Duodenal mucosa (tissue), 2 donors: ENCODE results near the gene TMEM151B.

Experiments
- H3K27ac ChIP-seq: one replicate; pipeline ENCODE4 v1.7.0; 2013; ENCODE audit warnings: low read depth, low read length
- H3K27me3 ChIP-seq, 2 donors: one replicate each; pipeline ENCODE4 v1.7.0; 2013; ENCODE audit warnings: low read length in 2 of 2, control low read depth in 1 of 2; ENCODE audit not compliant: insufficient read depth in 2 of 2, control insufficient read depth in 1 of 2
- H3K36me3 ChIP-seq, 2 donors: one replicate each; pipeline ENCODE4 v1.7.0; 2013; ENCODE audit warnings: low read length in 2 of 2, control low read depth in 1 of 2; ENCODE audit not compliant: insufficient read depth in 2 of 2, control insufficient read depth in 1 of 2
- H3K4me1 ChIP-seq, 2 donors: one replicate each; pipeline ENCODE4 v1.7.0; 2013; ENCODE audit warnings: low read length in 2 of 2, control low read depth in 1 of 2; ENCODE audit not compliant: insufficient read depth in 2 of 2, control insufficient read depth in 1 of 2
- H3K4me3 ChIP-seq, 2 donors: one replicate each; pipeline ENCODE4 v1.7.0; 2013; ENCODE audit warnings: low read length in 2 of 2, low read depth in 1 of 2
- H3K9ac ChIP-seq, 2 donors: one replicate each; pipeline ENCODE4 v1.7.0; 2013; ENCODE audit warnings: low read length in 2 of 2, low read depth in 1 of 2
- H3K9me3 ChIP-seq, 2 donors: one replicate each; pipeline ENCODE4 v1.7.0; 2013; ENCODE audit warnings: low read length in 2 of 2, control low read depth in 1 of 2; ENCODE audit not compliant: control insufficient read depth in 1 of 2

Gene TMEM151B

GRCh38 chr6:44243345-44243744 is 26.9 kb upstream of the TMEM151B start:
- H3K9ac ChIP-seq: no peak overlapping the region
- no peaks in the 10 kb centered on the region for H3K9me3 ChIP-seq
- H3K27me3 ChIP-seq: no peaks in the 10 kb centered on the region
- H3K27ac ChIP-seq: no peak overlapping the region
- no peaks in the 10 kb centered on the region for H3K36me3 ChIP-seq
- no peak overlapping the region for H3K4me3 ChIP-seq
- peaks cover 6 to 9% of the 10 kb centered on the region in 2 donors for H3K4me1 ChIP-seq

- H3K4me3 ChIP-seq: peak overlapping the region; percentile 94 to 99
- H3K4me1 ChIP-seq: peaks cover 14 to 21% of the 10 kb centered on the region in 2 donors
- peak overlapping the region; percentile 98 for H3K27ac ChIP-seq
- peak overlapping the region; percentile 83 to 97 for H3K9ac ChIP-seq
- H3K27me3 ChIP-seq: no peaks in the 10 kb centered on the region
- H3K36me3 ChIP-seq: peaks cover 14 to 19% of the 10 kb centered on the region in 2 donors
- H3K9me3 ChIP-seq: no peaks in the 10 kb centered on the region
Observed at GRCh38 chr6:44245391-44245911, 24.8 kb upstream of the TMEM151B start.

- Histone ChIP-seq H3K27ac (peak overlapping the region; percentile 98), H3K4me3 (peak overlapping the region; percentile 94 to 99), H3K9me3 (no peaks in the 10 kb centered on the region), H3K36me3 (peaks cover 19 to 26% of the 10 kb centered on the region in 2 donors), H3K27me3 (no peaks in the 10 kb centered on the region), H3K4me1 (peaks cover 14 to 21% of the 10 kb centered on the region in 2 donors), H3K9ac (peak overlapping the region; percentile 83 to 97)
Observed at GRCh38 chr6:44245912-44246662, 24.2 kb upstream of the TMEM151B start.

GRCh38 chr6:44246663-44247337 is 23.4 kb upstream of the TMEM151B start, which contains the start of gene HSP90AB1:
Gene HSP90AB1, plus strand, starts transcription at chr6:44247101. Its CDS starts 1,529 bp downstream, at chr6:44248630.
- H3K4me1 ChIP-seq: peaks cover 14 to 21% of the 10 kb centered on the region in 2 donors

GRCh38 chr6:44247338-44248302 is 22.6 kb upstream of the TMEM151B start:
- Histone ChIP-seq H3K36me3 (peaks cover 32 to 40% of the 10 kb centered on the region in 2 donors), H3K4me1 (peaks cover 14 to 21% of the 10 kb centered on the region in 2 donors), H3K27ac (peak overlapping the region; percentile 98), H3K27me3 (no peaks in the 10 kb centered on the region), H3K4me3 (peak overlapping the region; percentile 94 to 99), H3K9ac (peak overlapping the region; percentile 83 to 97), H3K9me3 (no peaks in the 10 kb centered on the region)

More at GRCh38 chr6:44246663-44247337, 23.4 kb upstream of the TMEM151B start, which contains the start of gene HSP90AB1:
- peak within 1 kb of the TSS; percentile 98 for H3K27ac ChIP-seq
- peak within 1 kb of the TSS; percentile 94 to 99 for H3K4me3 ChIP-seq
- H3K9ac ChIP-seq: peak within 1 kb of the TSS; percentile 83 to 97
- peaks cover 26 to 33% of the 10 kb centered on the region in 2 donors for H3K36me3 ChIP-seq
- H3K9me3 ChIP-seq: no peaks in the 10 kb centered on the region
- no peaks in the 10 kb centered on the region for H3K27me3 ChIP-seq

GRCh38 chr6:44248579-44248978 is 21.7 kb upstream of the TMEM151B start:
- Histone ChIP-seq H3K9me3 (no peaks in the 10 kb centered on the region), H3K4me1 (peaks cover 14 to 21% of the 10 kb centered on the region in 2 donors), H3K9ac (peak overlapping the region; percentile 83 to 97), H3K27me3 (no peaks in the 10 kb centered on the region), H3K4me3 (peak overlapping the region; percentile 94 to 99), H3K36me3 (peaks cover 39 to 50% of the 10 kb centered on the region in 2 donors), H3K27ac (no peak overlapping the region)

- H3K27ac ChIP-seq: no peak overlapping the region
- peak overlapping the region; percentile 7 to 99 for H3K4me3 ChIP-seq
- H3K4me1 ChIP-seq: peaks cover 14 to 21% of the 10 kb centered on the region in 2 donors
- H3K36me3 ChIP-seq: peaks cover 42 to 56% of the 10 kb centered on the region in 2 donors
- peak overlapping the region; percentile 1 to 97 for H3K9ac ChIP-seq
- no peaks in the 10 kb centered on the region for H3K9me3 ChIP-seq
- no peaks in the 10 kb centered on the region for H3K27me3 ChIP-seq
Observed at GRCh38 chr6:44249082-44249748, 21.0 kb upstream of the TMEM151B start.

GRCh38 chr6:44250067-44250717 is 20.1 kb upstream of the TMEM151B start:
- Histone ChIP-seq H3K4me1 (peaks cover 14 to 21% of the 10 kb centered on the region in 2 donors), H3K36me3 (peaks cover 44 to 66% of the 10 kb centered on the region in 2 donors), H3K27me3 (no peaks in the 10 kb centered on the region), H3K27ac (no peak overlapping the region), H3K4me3 (no peak overlapping the region), H3K9me3 (no peaks in the 10 kb centered on the region), H3K9ac (no peak overlapping the region)
